Measurements from ENCODE around the gene CEMP1.

The CEMP1 gene

GRCh38 chr16:2492292-2492691 is 38.9 kb downstream of the CEMP1 start:
- TF ChIP-seq, protein P1, sequence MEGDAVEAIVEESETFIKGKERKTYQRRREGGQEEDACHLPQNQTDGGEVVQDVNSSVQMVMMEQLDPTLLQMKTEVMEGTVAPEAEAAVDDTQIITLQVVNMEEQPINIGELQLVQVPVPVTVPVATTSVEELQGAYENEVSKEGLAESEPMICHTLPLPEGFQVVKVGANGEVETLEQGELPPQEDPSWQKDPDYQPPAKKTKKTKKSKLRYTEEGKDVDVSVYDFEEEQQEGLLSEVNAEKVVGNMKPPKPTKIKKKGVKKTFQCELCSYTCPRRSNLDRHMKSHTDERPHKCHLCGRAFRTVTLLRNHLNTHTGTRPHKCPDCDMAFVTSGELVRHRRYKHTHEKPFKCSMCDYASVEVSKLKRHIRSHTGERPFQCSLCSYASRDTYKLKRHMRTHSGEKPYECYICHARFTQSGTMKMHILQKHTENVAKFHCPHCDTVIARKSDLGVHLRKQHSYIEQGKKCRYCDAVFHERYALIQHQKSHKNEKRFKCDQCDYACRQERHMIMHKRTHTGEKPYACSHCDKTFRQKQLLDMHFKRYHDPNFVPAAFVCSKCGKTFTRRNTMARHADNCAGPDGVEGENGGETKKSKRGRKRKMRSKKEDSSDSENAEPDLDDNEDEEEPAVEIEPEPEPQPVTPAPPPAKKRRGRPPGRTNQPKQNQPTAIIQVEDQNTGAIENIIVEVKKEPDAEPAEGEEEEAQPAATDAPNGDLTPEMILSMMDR (conservative IDR thresholded peaks at IDR 0.05; ENCODE audit: low read length) = no peak
- DNase-seq (ENCODE audit: low read depth) = no peak
- no peak overlapping the region for H3K4me3 ChIP-seq (ENCODE audit: low read length)

GRCh38 chr16:2490190-2491105 is 40.8 kb downstream of the CEMP1 start:
- no peak overlapping the region for H3K4me3 ChIP-seq (ENCODE audit: low read length)
- no peak for DNase-seq (ENCODE audit: low read depth)
- TF ChIP-seq, protein P1 (conservative IDR thresholded peaks at IDR 0.05; ENCODE audit: low read length) = no peak

GRCh38 chr16:2489581-2489980 is 41.6 kb downstream of the CEMP1 start:
- no peak for DNase-seq (ENCODE audit: low read depth)
- no peak overlapping the region for H3K4me3 ChIP-seq (ENCODE audit: low read length)
- TF ChIP-seq, protein P1 (conservative IDR thresholded peaks at IDR 0.05; ENCODE audit: low read length) = no peak

DNA sequence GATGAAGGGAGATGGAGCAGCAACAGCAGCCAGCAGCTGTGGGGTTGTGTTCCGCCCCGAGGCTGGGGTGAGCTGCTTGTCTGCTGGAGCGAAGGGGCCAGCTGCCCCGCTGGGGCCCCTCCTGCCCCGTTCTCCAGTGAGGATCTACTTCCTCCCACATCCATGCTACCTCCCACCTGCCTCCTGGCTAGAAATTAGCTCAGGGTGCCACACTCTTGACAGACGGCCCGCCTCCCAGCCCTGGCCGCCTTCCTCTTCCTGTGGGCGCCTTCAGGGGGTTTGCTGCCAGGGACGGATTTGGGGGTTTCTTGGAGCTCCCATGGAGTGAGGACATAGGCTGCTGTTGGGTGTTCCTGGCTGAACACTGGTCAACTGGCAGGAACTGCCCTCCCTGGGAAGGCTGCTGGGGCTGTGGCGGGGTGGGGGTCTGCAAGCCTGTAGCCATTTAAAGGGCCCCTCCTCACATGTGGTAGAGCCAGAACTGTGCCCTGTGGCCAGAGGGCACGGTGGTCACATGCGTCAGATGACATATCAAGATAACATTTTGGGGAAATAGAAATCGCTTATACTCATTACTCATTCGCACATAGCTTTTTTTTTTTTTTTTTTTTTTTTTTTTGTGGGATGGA is 43.2 kb downstream of the CEMP1 start:
- TF ChIP-seq, protein P1 (conservative IDR thresholded peaks at IDR 0.05; ENCODE audit: low read length) = no peak
- H3K4me3 ChIP-seq (ENCODE audit: low read length) = no peak overlapping the region
- DNase-seq (ENCODE audit: low read depth) = no peak

- TF ChIP-seq, protein P1 (conservative IDR thresholded peaks at IDR 0.05; ENCODE audit: low read length) = no peak
- H3K4me3 ChIP-seq (ENCODE audit: low read length) = no peak overlapping the region
Measured at GRCh38 chr16:2487517-2487842, 43.7 kb downstream of the CEMP1 start.

DNA sequence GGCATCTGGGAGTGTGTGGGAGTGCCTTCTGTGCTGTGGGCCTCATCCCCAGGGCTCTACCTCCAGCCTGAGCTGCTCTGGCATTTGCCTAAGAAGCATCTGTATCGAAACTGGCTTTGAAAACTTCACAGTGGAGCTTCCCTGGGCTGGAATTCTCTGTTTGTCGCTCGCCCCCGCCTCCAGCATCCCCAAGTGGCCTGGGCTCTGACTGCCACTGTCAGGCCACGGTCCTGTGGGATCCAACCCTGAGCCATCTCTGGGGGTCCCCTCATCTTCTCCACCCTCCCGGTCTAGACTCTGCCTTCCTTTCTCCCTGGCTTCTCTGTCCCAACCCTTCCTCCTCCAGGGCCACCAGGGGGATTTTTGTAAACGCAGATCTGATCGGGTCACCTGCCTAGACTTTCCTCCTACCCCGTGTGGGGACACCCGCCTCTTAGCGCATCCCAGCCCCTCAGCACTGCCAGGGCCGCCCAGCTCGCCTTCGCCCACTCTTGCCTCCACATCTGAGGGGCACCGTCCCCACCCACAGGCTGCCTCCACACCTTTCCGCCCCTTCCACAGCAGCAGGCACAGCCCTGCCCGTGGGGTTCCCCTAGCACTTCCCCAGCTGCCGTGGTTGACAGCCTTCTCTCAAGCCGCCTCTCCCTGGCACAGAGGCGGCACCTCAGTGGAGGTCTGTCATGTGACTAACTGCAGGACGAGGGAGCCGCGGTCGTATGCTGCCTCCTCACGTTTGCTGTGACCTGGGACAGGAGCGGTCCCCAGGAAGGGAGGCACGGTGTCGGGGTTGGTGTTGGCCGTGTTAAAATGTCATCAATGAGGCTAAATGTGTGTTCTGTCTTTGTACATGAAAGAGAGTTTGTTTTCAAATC is 44.3 kb downstream of the CEMP1 start:
- TF ChIP-seq, protein P1 (conservative IDR thresholded peaks at IDR 0.05; ENCODE audit: low read length) = no peak; the same call in 1 of the 2 replicates
- no peak overlapping the region for H3K4me3 ChIP-seq (ENCODE audit: low read length)
- DNase-seq (ENCODE audit: low read depth) = no peak

More at GRCh38 chr16:2487517-2487842, 43.7 kb downstream of the CEMP1 start:
- DNase-seq (ENCODE audit: low read depth) = no peak
